GM10266 (cell line): ENCODE results near the gene KLHL30.

ENCODE experiments used
- DNase-seq: peaks from one replicate; pipeline ENCODE4 v3.0.0; 2012; ENCODE audit errors: extremely low spot score
- TF ChIP-seq, protein P1 (sequence below): IDR thresholded peaks from 2 replicates; pipeline ENCODE4 v1.5.1; 2012; ENCODE audit warnings: mild to moderate bottlenecking, low read depth; ENCODE audit not compliant: control insufficient read depth, insufficient read depth; ENCODE audit errors: missing control alignments

The KLHL30 gene

GRCh38 chr2:238190445-238190844 lies 52.0 kb downstream of the KLHL30 start:
- TF ChIP-seq, protein P1, sequence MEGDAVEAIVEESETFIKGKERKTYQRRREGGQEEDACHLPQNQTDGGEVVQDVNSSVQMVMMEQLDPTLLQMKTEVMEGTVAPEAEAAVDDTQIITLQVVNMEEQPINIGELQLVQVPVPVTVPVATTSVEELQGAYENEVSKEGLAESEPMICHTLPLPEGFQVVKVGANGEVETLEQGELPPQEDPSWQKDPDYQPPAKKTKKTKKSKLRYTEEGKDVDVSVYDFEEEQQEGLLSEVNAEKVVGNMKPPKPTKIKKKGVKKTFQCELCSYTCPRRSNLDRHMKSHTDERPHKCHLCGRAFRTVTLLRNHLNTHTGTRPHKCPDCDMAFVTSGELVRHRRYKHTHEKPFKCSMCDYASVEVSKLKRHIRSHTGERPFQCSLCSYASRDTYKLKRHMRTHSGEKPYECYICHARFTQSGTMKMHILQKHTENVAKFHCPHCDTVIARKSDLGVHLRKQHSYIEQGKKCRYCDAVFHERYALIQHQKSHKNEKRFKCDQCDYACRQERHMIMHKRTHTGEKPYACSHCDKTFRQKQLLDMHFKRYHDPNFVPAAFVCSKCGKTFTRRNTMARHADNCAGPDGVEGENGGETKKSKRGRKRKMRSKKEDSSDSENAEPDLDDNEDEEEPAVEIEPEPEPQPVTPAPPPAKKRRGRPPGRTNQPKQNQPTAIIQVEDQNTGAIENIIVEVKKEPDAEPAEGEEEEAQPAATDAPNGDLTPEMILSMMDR = no peak
- DNase-seq = no peak
